Activated T-cell treated with anti-CD3 and anti-CD28 coated beads, Interleukin-2, amount 50 U/mL, for 4 hours (primary cell): ENCODE measurements around the gene ZNF277. TPM values are rescaled to one million over a fixed set of nuclear protein-coding genes. Genes with fewer than 3 reads are reported as not detected.
A peak's percentile ranks its signal among the peaks of the same experiment; 100 is the strongest.

Source experiments
- ATAC-seq, 2 donors: fragments of 200-7000 bp; cut with Tn5 transposase; one replicate each; pipeline ENCODE4 v1.10.0; 2021
- DNase-seq: peaks from one replicate; pipeline ENCODE4 v3.0.0-alpha.2; 2020
- H3K27me3 Mint-ChIP-seq: one replicate; pipeline ENCODE4 v1.8.0; 2021; ENCODE audit warnings: low read depth, mixed read lengths
- H3K36me3 Mint-ChIP-seq: one replicate; pipeline ENCODE4 v1.8.0; 2022; ENCODE audit warnings: mixed read lengths; ENCODE audit not compliant: insufficient read depth
- H3K4me1 Mint-ChIP-seq: one replicate; pipeline ENCODE4 v1.8.0; 2021; ENCODE audit warnings: low read depth, mixed read lengths
- H3K4me3 Mint-ChIP-seq: one replicate; pipeline ENCODE4 v1.8.0; 2021; ENCODE audit warnings: mild to moderate bottlenecking, moderate library complexity, mixed read lengths
- H3K9me3 Mint-ChIP-seq: one replicate; pipeline ENCODE4 v1.8.0; 2021; ENCODE audit warnings: mixed read lengths
- total RNA-seq, 3 donors: library from RNA; stranded (reverse); gene quantifications; one replicate each; pipeline ENCODE4 v1.2.1, GENCODE V29; 2021

ZNF277 gene
- total RNA-seq, 3 donors from 2014 or later, result 11.3 to 13.9 (median 13.0) TPM

DNA sequence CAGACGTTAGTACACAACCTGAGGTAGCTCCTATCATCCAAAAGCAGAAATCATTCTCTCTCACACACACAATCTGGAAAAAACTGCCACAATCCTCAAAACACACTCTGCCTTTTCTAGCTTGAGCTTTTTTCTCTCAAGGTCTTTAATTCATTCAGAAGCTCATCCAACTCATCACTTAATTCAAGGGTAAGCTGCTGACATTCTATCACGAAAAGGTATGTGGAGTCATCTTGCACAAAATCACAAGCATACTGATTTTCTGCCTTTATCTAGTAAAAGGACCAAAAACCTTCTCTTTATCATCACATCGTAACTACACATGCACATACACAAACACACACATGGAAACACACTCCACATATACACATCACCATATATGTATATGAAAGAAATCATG lies 32.3 kb upstream of the ZNF277 start:
- peaks cover 32% of the 10 kb centered on the region for H3K27me3 Mint-ChIP-seq
- no peak overlapping the region for H3K4me3 Mint-ChIP-seq
- H3K36me3 Mint-ChIP-seq, result no peaks in the 10 kb centered on the region

DNA sequence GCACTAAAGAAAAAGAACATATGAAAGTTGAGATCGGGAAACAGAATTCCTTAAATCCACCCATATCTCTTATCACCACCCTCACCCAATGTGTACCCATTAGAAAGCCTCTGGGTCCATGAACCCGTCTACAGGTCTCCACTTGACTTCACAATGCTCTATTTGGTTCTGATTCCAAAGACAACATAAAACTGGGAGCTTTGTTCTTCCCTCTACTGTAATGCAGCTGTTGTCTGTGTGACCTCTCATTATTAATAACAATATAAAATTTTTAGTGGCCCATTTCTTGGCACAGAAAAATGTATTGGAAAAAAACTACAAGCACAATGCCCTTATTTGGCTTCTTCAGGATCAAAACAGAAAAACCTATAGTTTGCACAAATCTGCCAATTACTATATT lies 30.3 kb upstream of the ZNF277 start:
- Mint-ChIP-seq H3K4me3 (no peak overlapping the region), H3K9me3 (no peaks in the 10 kb centered on the region), H3K36me3 (no peaks in the 10 kb centered on the region), H3K4me1 (no peaks in the 10 kb centered on the region), H3K27me3 (peaks cover 39% of the 10 kb centered on the region)
- DNase-seq, result no peak
- no peak for ATAC-seq

More for the DNA sequence above, 32.3 kb upstream of the ZNF277 start:
- no peaks in the 10 kb centered on the region for H3K4me1 Mint-ChIP-seq
- H3K9me3 Mint-ChIP-seq, result no peaks in the 10 kb centered on the region
- DNase-seq (no peak), ATAC-seq (no peak)

DNA sequence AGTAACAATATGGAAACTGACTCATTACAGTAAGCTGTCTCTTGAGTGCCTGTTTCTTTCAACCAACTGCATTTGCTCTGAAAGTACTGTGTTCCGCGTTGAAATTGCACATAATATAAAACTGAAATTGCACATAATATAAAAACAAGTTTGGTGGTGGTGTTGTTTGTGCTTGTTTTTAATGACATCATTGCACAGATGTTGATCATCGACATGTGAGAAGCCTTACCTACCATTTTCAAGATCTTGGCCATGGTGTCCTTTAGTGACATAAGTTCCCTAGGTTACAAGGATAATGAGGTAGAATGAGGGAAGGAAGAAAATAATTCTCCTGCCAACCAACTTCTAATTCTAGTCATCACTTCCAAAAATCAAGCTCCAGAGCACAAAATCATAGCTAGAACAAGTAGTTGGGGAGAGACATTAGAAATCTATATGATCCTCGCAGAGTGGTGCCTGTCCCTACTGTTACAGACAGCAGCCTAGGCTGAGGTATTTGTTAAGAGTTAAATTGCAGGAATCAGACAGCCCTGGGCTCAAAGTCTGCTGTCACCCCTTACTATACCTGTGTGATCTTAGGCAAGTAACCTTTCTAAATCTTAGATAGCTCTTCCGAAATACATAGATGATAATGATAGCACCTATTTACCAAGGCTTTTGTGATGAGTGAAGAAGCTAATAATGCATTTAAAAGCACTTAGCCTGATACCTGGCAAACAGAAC lies 29.6 kb upstream of the ZNF277 start:
- H3K27me3 Mint-ChIP-seq, result peaks cover 39% of the 10 kb centered on the region
- no peak overlapping the region for H3K4me3 Mint-ChIP-seq
- H3K4me1 Mint-ChIP-seq, result no peaks in the 10 kb centered on the region
- DNase-seq (no peak), ATAC-seq (no peak)
- no peaks in the 10 kb centered on the region for H3K36me3 Mint-ChIP-seq
- no peaks in the 10 kb centered on the region for H3K9me3 Mint-ChIP-seq

DNA sequence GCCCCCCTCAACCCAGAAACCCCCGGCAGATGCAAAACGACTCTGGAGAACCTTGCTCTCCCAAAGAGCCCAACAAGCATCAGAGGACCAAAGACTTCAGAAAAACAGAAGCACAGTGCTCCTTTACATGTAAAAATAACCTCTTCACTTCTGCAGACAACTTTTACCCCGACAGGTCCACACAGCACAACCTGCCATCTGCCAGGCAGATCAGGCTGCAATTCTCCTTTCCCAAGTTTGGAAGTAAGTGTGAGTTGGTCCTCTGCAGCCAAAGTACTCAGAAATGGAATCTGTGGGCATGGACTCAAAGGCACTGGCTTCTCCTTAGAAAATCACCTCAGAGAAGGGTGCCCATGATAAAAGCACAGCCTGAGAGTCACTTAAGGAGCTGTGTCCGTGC lies 26.3 kb upstream of the ZNF277 start:
- Mint-ChIP-seq H3K36me3 (no peaks in the 10 kb centered on the region), H3K4me1 (no peaks in the 10 kb centered on the region), H3K27me3 (peaks cover 25% of the 10 kb centered on the region), H3K9me3 (no peaks in the 10 kb centered on the region), H3K4me3 (no peak overlapping the region)
- DNase-seq (no peak), ATAC-seq (no peak)

DNA sequence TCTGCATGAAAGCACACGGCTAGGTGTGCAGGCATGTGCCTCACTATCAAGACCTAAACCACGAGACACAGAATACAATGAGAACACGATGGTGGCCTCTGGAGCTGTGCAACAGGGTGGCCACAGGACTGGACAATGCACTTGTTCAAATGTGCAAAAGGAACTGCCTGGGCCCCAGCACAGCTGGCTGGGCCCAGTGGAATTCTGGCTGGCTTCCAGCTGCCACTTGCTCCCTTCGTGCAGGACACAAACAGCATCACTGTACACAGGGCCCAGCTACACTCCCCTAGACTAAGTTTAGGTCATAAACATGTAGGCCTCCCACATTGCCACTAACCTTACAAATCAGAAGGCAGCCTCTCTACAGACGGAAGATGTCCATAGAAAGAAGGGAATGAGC lies 23.7 kb upstream of the ZNF277 start:
- no peak for DNase-seq
- peaks cover 16% of the 10 kb centered on the region for H3K27me3 Mint-ChIP-seq
- no peak overlapping the region for H3K4me3 Mint-ChIP-seq
- no peaks in the 10 kb centered on the region for H3K9me3 Mint-ChIP-seq
- no peak for ATAC-seq
- no peaks in the 10 kb centered on the region for H3K36me3 Mint-ChIP-seq
- H3K4me1 Mint-ChIP-seq, result no peaks in the 10 kb centered on the region

DNA sequence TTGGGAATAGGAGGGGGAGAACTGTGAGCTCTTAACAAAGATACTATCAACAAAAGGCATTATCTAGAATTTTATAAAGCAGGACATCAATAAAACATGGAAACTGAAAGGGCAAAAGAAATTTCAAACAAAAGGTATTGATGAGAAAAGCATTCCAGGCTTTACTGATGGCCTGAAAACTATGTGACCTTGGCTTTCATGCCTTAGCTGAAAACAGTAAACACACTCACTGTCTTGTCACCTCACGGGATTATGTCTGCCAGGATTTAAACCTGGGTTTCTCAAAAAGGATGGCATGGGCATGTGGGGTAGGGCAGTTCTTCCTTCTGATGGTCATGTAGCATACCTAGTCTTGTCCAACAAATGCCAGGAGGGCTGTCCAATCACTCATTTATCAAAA lies 23.2 kb upstream of the ZNF277 start:
- Mint-ChIP-seq H3K27me3 (peaks cover 12% of the 10 kb centered on the region), H3K36me3 (no peaks in the 10 kb centered on the region), H3K4me3 (no peak overlapping the region), H3K4me1 (no peaks in the 10 kb centered on the region), H3K9me3 (no peaks in the 10 kb centered on the region)
- DNase-seq (no peak), ATAC-seq (no peak)

DNA sequence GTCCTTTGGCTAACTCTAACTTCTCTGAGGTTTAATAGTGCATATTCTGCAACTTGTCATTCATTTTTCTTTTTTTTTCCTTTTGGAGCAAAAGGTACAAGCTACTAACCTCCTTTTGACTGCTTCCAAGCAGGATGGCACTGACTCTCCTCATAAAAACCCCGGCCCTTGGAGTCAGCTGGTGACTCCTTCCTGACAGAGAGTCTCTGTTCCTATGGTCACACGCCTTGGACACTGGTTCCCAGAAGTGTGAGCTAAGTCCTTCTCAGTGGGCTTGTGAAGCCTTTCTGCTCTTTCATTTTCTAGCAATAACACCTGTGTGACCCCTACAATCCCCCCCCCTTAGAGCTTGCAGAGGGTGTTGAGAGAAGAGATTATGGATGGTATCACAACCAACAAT lies 22.0 kb upstream of the ZNF277 start:
- DNase-seq (no peak), ATAC-seq (no peak)
- no peaks in the 10 kb centered on the region for H3K9me3 Mint-ChIP-seq
- no peaks in the 10 kb centered on the region for H3K4me1 Mint-ChIP-seq
- H3K4me3 Mint-ChIP-seq, result no peak overlapping the region
- H3K36me3 Mint-ChIP-seq, result no peaks in the 10 kb centered on the region
- H3K27me3 Mint-ChIP-seq, result peaks cover 9% of the 10 kb centered on the region

DNA sequence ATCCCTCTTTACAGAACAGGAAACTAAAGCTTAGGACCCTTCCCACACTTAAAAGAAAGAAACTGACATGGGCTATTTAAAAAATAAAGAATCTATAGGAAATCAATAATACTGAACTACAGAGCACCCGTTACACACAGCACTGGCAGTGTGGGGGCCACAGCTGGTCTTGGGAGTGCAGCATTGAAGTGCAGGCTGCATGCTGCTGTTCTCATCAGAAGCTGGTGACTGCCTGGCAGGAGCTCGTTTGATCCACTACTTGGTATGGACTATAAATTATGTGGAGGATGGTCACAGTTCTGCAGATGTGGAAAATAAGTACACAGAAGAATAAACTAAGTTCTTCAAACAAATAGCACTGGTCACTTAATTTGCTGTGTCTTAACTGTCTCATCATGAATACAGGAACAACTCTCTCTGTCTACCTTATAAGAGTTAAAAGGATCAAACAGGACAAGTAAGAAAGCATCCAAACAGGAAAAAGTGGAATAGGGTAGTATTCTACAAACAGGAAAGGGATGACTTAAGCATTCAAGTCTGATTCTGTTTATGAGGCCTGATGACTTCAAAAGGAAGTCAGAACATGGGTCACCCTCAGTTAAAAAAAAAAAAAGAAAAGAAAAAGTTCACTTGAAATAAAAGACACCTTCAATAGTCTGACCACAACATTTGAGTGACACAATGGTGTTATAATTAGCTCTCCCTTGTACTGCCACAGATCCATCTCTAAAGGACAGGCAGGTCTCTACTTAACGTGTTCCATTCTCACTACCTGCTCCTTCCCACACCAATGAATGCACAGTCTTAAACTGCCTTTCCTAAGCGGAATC lies 21.3 kb upstream of the ZNF277 start:
- Mint-ChIP-seq H3K4me1 (no peaks in the 10 kb centered on the region), H3K9me3 (no peaks in the 10 kb centered on the region), H3K4me3 (no peak overlapping the region), H3K36me3 (no peaks in the 10 kb centered on the region), H3K27me3 (peaks cover 11% of the 10 kb centered on the region)
- DNase-seq, result no peak
- no peak for ATAC-seq

DNA sequence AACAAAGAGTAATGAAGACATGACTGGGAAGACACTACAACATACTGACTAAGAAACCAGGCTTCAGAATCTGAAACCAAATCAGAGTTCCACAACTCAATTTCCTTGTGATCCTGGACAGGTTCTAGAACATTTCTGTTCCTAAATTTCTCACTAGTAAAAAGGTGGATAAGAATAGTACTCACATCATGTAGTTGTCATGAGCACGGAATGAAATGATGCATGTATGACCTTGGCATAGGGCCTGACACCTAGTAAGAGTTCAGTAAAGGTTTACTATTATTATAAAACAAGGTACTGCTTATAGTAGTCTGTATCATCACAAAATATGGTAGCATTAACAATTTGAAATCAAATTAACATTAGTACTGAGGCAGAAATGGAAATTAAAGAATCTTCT lies 20.2 kb upstream of the ZNF277 start:
- Mint-ChIP-seq H3K36me3 (no peaks in the 10 kb centered on the region), H3K9me3 (no peaks in the 10 kb centered on the region), H3K4me1 (no peaks in the 10 kb centered on the region), H3K27me3 (peaks cover 11% of the 10 kb centered on the region), H3K4me3 (no peak overlapping the region)
- DNase-seq (no peak), ATAC-seq (no peak)

DNA sequence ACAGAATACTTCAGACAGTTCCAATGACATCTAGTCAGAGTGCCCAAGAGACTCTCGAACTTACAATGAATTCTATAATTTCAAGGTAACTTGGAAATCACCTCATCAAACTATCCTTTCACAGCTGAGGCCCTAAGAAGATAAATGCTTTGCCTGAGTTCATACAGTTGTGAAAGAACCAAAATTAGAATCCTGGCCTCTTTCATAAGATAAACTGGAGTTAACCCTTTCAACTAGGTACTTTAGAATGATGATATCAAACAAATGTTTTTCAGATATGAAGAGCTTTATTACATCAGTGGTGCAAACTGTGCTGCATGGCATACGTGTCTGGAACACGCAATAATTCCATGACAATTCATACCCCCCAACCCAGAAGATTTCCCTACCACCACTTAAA lies 18.2 kb upstream of the ZNF277 start:
- no peak for ATAC-seq
- H3K27me3 Mint-ChIP-seq, result peaks cover 13% of the 10 kb centered on the region
- H3K4me3 Mint-ChIP-seq, result no peak overlapping the region
- H3K36me3 Mint-ChIP-seq, result no peaks in the 10 kb centered on the region
- no peaks in the 10 kb centered on the region for H3K4me1 Mint-ChIP-seq
- no peaks in the 10 kb centered on the region for H3K9me3 Mint-ChIP-seq
- no peak for DNase-seq

DNA sequence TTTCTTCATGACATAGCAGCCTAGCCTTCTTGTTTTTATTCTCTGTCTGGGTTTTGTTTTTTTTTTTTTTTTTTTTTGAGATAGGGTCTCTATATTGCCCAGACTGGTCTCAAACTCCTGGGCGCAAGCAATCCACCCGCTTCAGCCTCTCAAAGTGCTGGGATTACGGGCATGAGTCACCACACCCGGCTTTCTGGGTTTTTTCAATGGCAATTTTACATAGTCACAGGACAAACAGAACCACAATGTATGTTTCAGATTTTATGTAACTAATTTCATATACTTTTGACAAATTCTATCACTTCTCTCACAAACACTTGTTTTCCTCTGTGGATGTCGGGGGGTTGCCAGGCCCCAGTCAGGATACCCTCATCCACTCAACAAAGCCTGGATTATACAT lies 16.8 kb upstream of the ZNF277 start:
- peaks cover 19% of the 10 kb centered on the region for H3K27me3 Mint-ChIP-seq
- H3K36me3 Mint-ChIP-seq, result no peaks in the 10 kb centered on the region
- ATAC-seq (no peak), DNase-seq (no peak)
- H3K4me1 Mint-ChIP-seq, result no peaks in the 10 kb centered on the region
- H3K9me3 Mint-ChIP-seq, result peaks cover 4% of the 10 kb centered on the region
- H3K4me3 Mint-ChIP-seq, result no peak overlapping the region

DNA sequence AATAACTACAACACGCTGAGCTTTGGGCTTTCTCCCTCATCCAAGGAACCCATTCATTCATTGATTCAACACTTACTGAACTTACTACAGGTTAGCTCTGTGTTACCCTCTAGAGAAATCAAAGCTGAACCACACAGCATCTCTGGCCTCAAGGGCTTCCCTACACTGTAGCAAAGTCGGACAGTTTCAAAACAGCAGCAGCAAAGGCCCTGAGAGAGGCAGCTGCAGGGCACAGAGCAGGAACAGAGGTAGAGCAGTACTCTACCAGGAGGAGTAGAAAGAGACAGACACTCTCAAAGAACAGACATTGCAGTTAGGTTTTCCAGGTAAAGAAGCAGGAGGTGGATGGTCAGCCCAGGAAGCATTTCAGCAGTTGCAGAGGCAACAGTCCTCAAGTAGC lies 16.4 kb upstream of the ZNF277 start:
- ATAC-seq, result no peak
- peaks cover 22% of the 10 kb centered on the region for H3K27me3 Mint-ChIP-seq

DNA sequence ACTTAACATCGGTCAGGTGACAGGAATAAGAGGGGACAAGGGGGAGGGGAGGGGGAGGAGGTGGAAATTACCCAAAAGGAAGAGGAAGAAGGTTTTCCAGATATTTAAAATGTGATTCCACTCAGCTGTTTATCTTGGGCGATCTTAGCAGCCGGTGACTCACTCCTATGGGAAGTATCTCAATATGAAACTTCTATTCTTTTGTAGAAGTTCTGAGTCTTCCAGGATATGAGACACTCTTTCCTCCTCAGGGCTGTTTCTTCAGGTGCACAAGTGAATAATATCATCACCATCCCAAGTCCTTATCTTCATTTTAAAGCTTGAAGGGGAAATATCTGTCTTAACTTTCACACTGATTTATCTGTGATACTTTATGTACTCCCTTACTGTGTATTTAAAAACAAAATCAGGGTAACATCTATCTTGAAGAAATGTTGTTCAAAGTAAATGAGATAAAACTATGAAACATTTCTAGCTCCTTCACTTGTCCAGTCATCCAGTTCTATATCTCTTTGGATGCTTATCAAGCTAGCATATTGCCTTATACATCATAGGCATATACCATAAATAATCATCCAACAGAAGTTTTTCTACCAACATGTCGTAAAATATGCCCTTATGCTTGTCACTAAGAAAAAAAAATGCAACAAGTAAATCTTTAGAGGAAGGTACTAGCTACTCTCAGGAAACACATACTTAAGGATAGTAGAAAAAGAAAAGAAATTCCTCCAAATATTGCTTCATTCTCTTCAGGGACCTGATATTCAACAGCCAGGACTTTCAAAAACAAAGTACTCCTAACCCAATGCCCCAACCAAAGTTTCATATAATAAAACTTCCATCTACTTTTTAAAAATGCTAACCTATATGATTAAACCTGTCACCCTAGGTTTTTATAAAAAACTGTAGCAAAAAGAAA lies 14.0 kb upstream of the ZNF277 start:
- no peak for DNase-seq
- Mint-ChIP-seq H3K4me1 (no peaks in the 10 kb centered on the region), H3K9me3 (peaks cover 4% of the 10 kb centered on the region), H3K4me3 (no peak overlapping the region), H3K27me3 (peaks cover 31% of the 10 kb centered on the region), H3K36me3 (no peaks in the 10 kb centered on the region)
- peak in 1 of 2 donors; percentile 48 for ATAC-seq

More for the DNA sequence above, 16.4 kb upstream of the ZNF277 start:
- no peaks in the 10 kb centered on the region for H3K4me1 Mint-ChIP-seq
- no peaks in the 10 kb centered on the region for H3K36me3 Mint-ChIP-seq
- no peak overlapping the region for H3K4me3 Mint-ChIP-seq
- no peak for DNase-seq
- peaks cover 4% of the 10 kb centered on the region for H3K9me3 Mint-ChIP-seq

DNA sequence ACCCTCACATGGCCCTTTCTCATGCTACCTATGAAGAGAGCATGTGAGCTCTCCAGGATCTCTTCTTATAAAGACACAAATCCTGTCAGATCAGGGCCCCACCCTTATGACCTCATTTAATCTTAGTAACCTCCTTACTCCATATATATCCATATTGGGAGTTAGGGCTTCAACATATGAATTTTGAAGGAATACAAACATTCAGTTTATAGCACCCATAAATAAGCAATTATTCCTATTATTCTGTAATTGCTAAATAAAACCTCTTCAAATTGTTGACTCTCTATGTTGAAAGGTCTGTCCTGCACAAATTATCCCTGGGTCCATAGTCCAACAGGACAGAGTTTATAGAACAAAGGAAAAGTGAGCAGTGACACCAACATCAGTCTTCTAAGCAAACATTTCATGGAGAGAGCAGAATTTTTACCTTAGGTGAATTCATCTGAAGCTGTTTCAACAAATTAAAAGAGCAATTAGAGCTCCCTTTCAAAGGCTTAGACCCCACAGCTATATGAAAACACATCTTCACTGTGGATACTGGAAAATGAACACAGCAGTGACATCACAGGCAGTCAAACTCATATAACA lies 12.5 kb upstream of the ZNF277 start:
- H3K9me3 Mint-ChIP-seq, result peaks cover 4% of the 10 kb centered on the region
- no peak overlapping the region for H3K4me3 Mint-ChIP-seq

More for the DNA sequence above, 12.5 kb upstream of the ZNF277 start:
- DNase-seq (no peak), ATAC-seq (no peak)
- Mint-ChIP-seq H3K4me1 (no peaks in the 10 kb centered on the region), H3K27me3 (peaks cover 45% of the 10 kb centered on the region), H3K36me3 (no peaks in the 10 kb centered on the region)
